HepG2 (cell line): ENCODE data around the gene PNKP. TPM values are rescaled to one million over a fixed set of nuclear protein-coding genes. Genes with fewer than 3 reads are reported as not detected.

ENCODE experiments used
- ATAC-seq: fragments of 200-7000 bp; cut with Tn5 transposase; 3 replicates; pipeline ENCODE4 v1.9.1; 2020; ENCODE audit warnings: mild to moderate bottlenecking, moderate library complexity
- BruUV-seq: library from RNA; stranded (reverse); fragments of 400-500 nt; replicated peaks from 2 replicates; lab custom pipeline; 2021; lab: Mats Ljungman, UMichigan
- CTCF ChIA-PET: fragments of 300-600 bp; formaldehyde crosslinking; extraction: SDS; loops from one replicate; lab custom pipeline; 2021; ENCODE audit warnings: low total read pairs, inconsistent platforms, low intra/inter-chr PET ratio; lab: Yijun Ruan, JAX
- POLR2A ChIA-PET: fragments of 350-600 bp; sonication (Branson Sonifier 250); formaldehyde crosslinking; loops from one replicate; lab custom pipeline; 2020; ENCODE audit warnings: antibody characterized with exemption, inconsistent platforms; lab: Yijun Ruan, JAX
- DNase-seq: peaks from one replicate; pipeline ENCODE4 v3.0.0-alpha.2; 2015; ENCODE audit warnings: low spot score
- FAIRE-seq: peaks from 3 replicates; lab custom pipeline; 2011; peaks lifted over from hg19 to GRCh38; lab: Jason Lieb, UNC
- H2AFZ ChIP-seq: one replicate; pipeline ENCODE4 v1.6.1; 2011; ENCODE audit warnings: low read length, inconsistent platforms
- H3K27ac ChIP-seq: fragments of 300-600 bp; 3 replicates; pipeline ENCODE4 v1.8.0; 2011; ENCODE audit warnings: mixed run types, mild to moderate bottlenecking, mixed read lengths, low read length, inconsistent platforms; ENCODE audit not compliant: insufficient read depth; ENCODE audit errors: extremely low read length
- H3K27me3 ChIP-seq, 2 experiments: fragments of 200-600 bp in 1 of 2; 2 replicates in 1 of 2; 3 replicates in 1 of 2; pipeline versions ENCODE4 v1.6.0 to v1.8.0; 2011; ENCODE audit warnings: low read length in 2 of 2, mild to moderate bottlenecking in 2 of 2, moderate library complexity in 2 of 2, inconsistent platforms in 1 of 2; ENCODE audit not compliant: insufficient read depth in 2 of 2, control insufficient read depth in 1 of 2
- H3K36me3 ChIP-seq, 2 experiments: fragments of 200-600 bp in 1 of 2; replicated peaks in 1 of 2; 2 replicates in 1 of 2; 3 replicates in 1 of 2; pipeline versions ENCODE4 v1.5.1 to v1.8.0; 2011; ENCODE audit warnings: low read length in 2 of 2, inconsistent platforms in 1 of 2; ENCODE audit not compliant: insufficient read depth in 2 of 2, control insufficient read depth in 1 of 2
- H3K4me1 ChIP-seq: 2 replicates; pipeline ENCODE4 v1.5.1; 2012; ENCODE audit warnings: low read length, inconsistent platforms; ENCODE audit not compliant: insufficient read depth
- H3K4me2 ChIP-seq: 2 replicates; pipeline ENCODE4 v1.6.0; 2011; ENCODE audit warnings: low read depth, low read length, inconsistent platforms
- H3K4me3 ChIP-seq, 3 experiments: fragments of 200-600 bp in 1 of 3; sonication (generic), shearing (Covaris generic) in 1 of 3; replicated peaks in 1 of 3; 2 replicates each; pipeline ENCODE4 v1.5.1; 2011 to 2016; ENCODE audit warnings: low read length in 3 of 3, inconsistent platforms in 2 of 3, low read depth in 2 of 3, mild to moderate bottlenecking in 2 of 3, control low read depth in 1 of 3, mixed read lengths in 1 of 3; ENCODE audit not compliant: insufficient read depth in 1 of 3
- H3K79me2 ChIP-seq: one replicate; pipeline ENCODE4 v1.6.1; 2011; ENCODE audit warnings: low read length, inconsistent platforms; ENCODE audit not compliant: insufficient read depth
- H3K9ac ChIP-seq: 2 replicates; pipeline ENCODE4 v1.6.0; 2011; ENCODE audit warnings: mild to moderate bottlenecking, low read depth, low read length, inconsistent platforms; ENCODE audit not compliant: insufficient read depth
- H3K9me3 ChIP-seq: 2 replicates; pipeline ENCODE4 v1.5.1; 2012; ENCODE audit warnings: mild to moderate bottlenecking, low read length
- H4K20me1 ChIP-seq: 2 replicates; pipeline ENCODE4 v1.6.0; 2011; ENCODE audit warnings: inconsistent platforms, mild to moderate bottlenecking, low read length, moderate library complexity; ENCODE audit not compliant: insufficient read depth
- CREB1 ChIP-seq, 2 experiments: fragments of 450-650 bp in 1 of 2; IDR thresholded peaks; 2 replicates each; pipeline ENCODE4 v1.6.1; 2016 to 2017; ENCODE audit warnings: control low read depth in 1 of 2, mild to moderate bottlenecking in 1 of 2, missing compliant biosample characterization in 1 of 2, missing genetic modification characterization in 1 of 2
- FIP1L1 ChIP-seq: fragments of 200-400 bp; formaldehyde crosslinking; IDR thresholded peaks from 2 replicates; pipeline ENCODE4 v1.6.1; 2018; ENCODE audit warnings: low read depth, mild to moderate bottlenecking, low read length, moderate library complexity, borderline replicate concordance; ENCODE audit not compliant: insufficient read depth
- GABPA ChIP-seq, 2 experiments: IDR thresholded peaks; 2 replicates each; pipeline ENCODE4 v1.6.1; 2011 to 2016; ENCODE audit warnings: low read depth in 2 of 2, low read length in 1 of 2, missing biosample characterization in 1 of 2, missing genetic modification characterization in 1 of 2
- MAFG ChIP-seq: sonication (generic); formaldehyde crosslinking; IDR thresholded peaks from 2 replicates; pipeline ENCODE4 v1.5.1; 2020; ENCODE audit warnings: mild to moderate bottlenecking, missing genetic modification reagents
- NFYB ChIP-seq: sonication (generic); formaldehyde crosslinking; IDR thresholded peaks from 2 replicates; pipeline ENCODE4 v1.4.0; 2020; ENCODE audit warnings: missing genetic modification reagents
- SNAI1 ChIP-seq: sonication (generic); formaldehyde crosslinking; IDR thresholded peaks from 2 replicates; pipeline ENCODE4 v1.5.0; 2020; ENCODE audit warnings: mild to moderate bottlenecking, missing genetic modification reagents, borderline replicate concordance
- THAP11 ChIP-seq: IDR thresholded peaks from 2 replicates; pipeline ENCODE4 v1.6.1; 2016; ENCODE audit warnings: missing biosample characterization, missing genetic modification reagents
- ZNF143 ChIP-seq: sonication (generic); formaldehyde crosslinking; IDR thresholded peaks from 2 replicates; pipeline ENCODE4 v1.4.0; 2020; ENCODE audit warnings: missing genetic modification reagents
- ZNF260 ChIP-seq: sonication (generic); formaldehyde crosslinking; IDR thresholded peaks from 2 replicates; pipeline ENCODE4 v1.4.0; 2020; ENCODE audit warnings: missing genetic modification reagents, low read depth, mild to moderate bottlenecking, borderline replicate concordance
- ZZZ3 ChIP-seq: sonication (generic); formaldehyde crosslinking; IDR thresholded peaks from 2 replicates; pipeline ENCODE4 v1.4.0; 2020; ENCODE audit warnings: missing genetic modification reagents, mild to moderate bottlenecking, borderline replicate concordance
- WGBS: methylation state at CpG from one replicate; pipeline ENCODE4 v1.1.6; 2017; ENCODE audit warnings: low lambda C conversion rate; 5-methylcytosine and 5-hydroxymethylcytosine counted together
- in situ Hi-C: cut with HindIII; loops from 2 replicates; pipeline ENCODE4 v1.10.0; 2017; ENCODE audit warnings: low pct_unique_long_range_greater_than_20kb; ENCODE audit not compliant: extremely low pct_ligation_motif_present
- intact Hi-C: fragments of 100-400 bp; cut with micrococcal nuclease; formaldehyde crosslinking; loops from one replicate; pipeline ENCODE4 v1.10.0; 2022; ENCODE audit not compliant: unreplicated experiment
- polyA plus RNA-seq, 8 experiments: library from polyadenylated mRNA; depleted of rRNA in 3 of 8; stranded (reverse) in 7 of 8; unstranded in 1 of 8; fragments of >200 nt; fragmentation: Illumina TruSeq in 4 of 8; extraction: Trizol in 4 of 8; gene quantifications; 2 replicates each; pipeline versions ENCODE4 v1.2.1 to v1.2.3, GENCODE V29; 2011 to 2016; ENCODE audit warnings: low read depth in 4 of 8, missing spikeins in 1 of 8, mixed read lengths in 1 of 8; ENCODE audit not compliant: insufficient read depth in 1 of 8
- total RNA-seq, 5 experiments: library from RNA; depleted of rRNA; stranded (reverse); fragments of >200 nt; fragmentation: Illumina TruSeq; extraction: Trizol; gene quantifications; 2 replicates each; pipeline ENCODE4 v1.2.3, GENCODE V29; 2016; ENCODE audit warnings: low read depth in 1 of 5

Gene PNKP
- total and polyA plus RNA-seq, 2 of the 13 experiments (the other 11 are each of a cell fraction or from before 2014, with no cell fraction given), result 12.7 to 27.1 TPM

- no peak overlapping the region for H3K9ac ChIP-seq
- peaks cover 24% of the 10 kb centered on the region for H3K4me1 ChIP-seq
- TF ChIP-seq SNAI1 (CRISPR knock-in tag) (no peak), ZNF260 (0 out of 2 replicates have a peak, but pooled peaks have one; percentile 39)
- TF ChIP-seq, all 625 proteins: peak for 1
- Histone ChIP-seq H4K20me1 (peaks cover 5% of the 10 kb centered on the region), H3K9me3 (no peaks in the 10 kb centered on the region), H3K27ac (no peak overlapping the region), H3K79me2 (peaks cover 23% of the 10 kb centered on the region), H2AFZ (no peak overlapping the region), H3K4me3 (no peak overlapping the region), H3K4me2 (no peak overlapping the region), H3K36me3 (peaks cover 23 to 62% of the 10 kb centered on the region in 2 experiments), H3K27me3 (no peaks in the 10 kb centered on the region; a peak in 1 of 5 replicates)
- intact Hi-C loops, result no loop called here
- in situ Hi-C loops, result no loop called here
- no TSS peak for BruUV-seq
- no peak for FAIRE-seq
- ChIA-PET CTCF (no interaction called here), POLR2A (interaction anchor here (1.0 kb wide), 1 partner anchor 11 kb away, joined by 3 read pairs; no protein-coding TSS in a partner anchor)
- 100% methylated on average over 5 of the region's 10 CpGs for WGBS
- ATAC-seq, result no peak
- DNase-seq, result no peak
Measured at GRCh38 chr19:49880162-49880869, 12.9 kb upstream of the PNKP start.

- ChIA-PET CTCF (no interaction called here), POLR2A (interaction anchor here (0.8 kb wide), 2 partner anchors 10 to 51 kb away, joined by 3 to 4 read pairs; no protein-coding TSS in a partner anchor)
- Histone ChIP-seq H3K9me3 (no peaks in the 10 kb centered on the region), H3K4me2 (peak overlapping the region; percentile 76; the same call in 1 of the 2 replicates), H3K27ac (no peak overlapping the region), H3K36me3 (peaks cover 23 to 61% of the 10 kb centered on the region in 2 experiments), H3K79me2 (peaks cover 32% of the 10 kb centered on the region), H3K27me3 (no peaks in the 10 kb centered on the region; a peak in 1 of 5 replicates), H4K20me1 (peaks cover 5% of the 10 kb centered on the region), H2AFZ (no peak overlapping the region), H3K4me3 (0 out of 6 replicates have a peak overlapping the region, but pooled peaks of 1 of the 3 experiments have one; percentile 20), H3K9ac (peak overlapping the region; percentile 89; the same call in 1 of the 2 replicates), H3K4me1 (peaks cover 31% of the 10 kb centered on the region)
- FAIRE-seq, result no peak
- in situ Hi-C loops (no loop called here), intact Hi-C loops (no loop called here)
- WGBS, result 98% methylated on average over 8 of the region's 12 CpGs
- no peak for DNase-seq
- ATAC-seq, result no peak
- BruUV-seq, result no TSS peak
- TF ChIP-seq ZNF143 (CRISPR knock-in tag) (peak; percentile 58; the same call in 1 of the 2 replicates), ZZZ3 (CRISPR knock-in tag) (no peak), MAFG (CRISPR knock-in tag) (no peak), NFYB (CRISPR knock-in tag) (peak; percentile 51), THAP11 (CRISPR knock-in tag) (peak; percentile 47), GABPA (IDR thresholded peaks at IDR 0.05; ENCODE audit: low read depth, low read length) (peak; percentile 55), GABPA (CRISPR knock-in tag; IDR thresholded peaks at IDR 0.05; ENCODE audit: low read depth) (peak; percentile 79), FIP1L1 (no peak), CREB1 (IDR thresholded peaks at IDR 0.05) (no peak), CREB1 (CRISPR knock-in tag; IDR thresholded peaks at IDR 0.05) (peak; percentile 61)
Measured at GRCh38 chr19:49879243-49879963, 12.0 kb upstream of the PNKP start.
